Amniotic stem cell (primary cell): Measurements from ENCODE around the gene PLA2G2A.
A peak's percentile ranks its signal among the peaks of the same experiment; 100 is the strongest.
"Not testable (repeated sequence)": the region's sequence is repeated elsewhere in the genome, so short reads cannot be mapped to it uniquely, and the experiment has no call there.

ENCODE experiments used
- DNase-seq: peaks from one replicate; lab custom pipeline; 2025; lab: John Stamatoyannopoulos, UW

The PLA2G2A gene

GRCh38 chr1:19973616-19974015 lies 5.8 kb downstream of the PLA2G2A start:
- no peak for DNase-seq

- DNase-seq, result no peak
Observed at GRCh38 chr1:19971664-19972063, 7.8 kb downstream of the PLA2G2A start.

- DNase-seq, result no peak
Observed at GRCh38 chr1:19969898-19970660, 9.3 kb downstream of the PLA2G2A start.

GRCh38 chr1:19967808-19968207 lies 11.6 kb downstream of the PLA2G2A start:
- no peak for DNase-seq

- DNase-seq, result no peak
Observed at GRCh38 chr1:19964542-19964941, 14.9 kb downstream of the PLA2G2A start.

- no peak for DNase-seq
Observed at GRCh38 chr1:19963636-19964035, 15.8 kb downstream of the PLA2G2A start.

GRCh38 chr1:19960591-19960990 lies 18.8 kb downstream of the PLA2G2A start:
- no peak for DNase-seq

GRCh38 chr1:19957779-19958178 lies 21.6 kb downstream of the PLA2G2A start:
- no peak for DNase-seq

GRCh38 chr1:19955534-19956170 lies 23.8 kb downstream of the PLA2G2A start:
- DNase-seq, result no peak

- no peak for DNase-seq
Observed at GRCh38 chr1:19954059-19954458, 25.4 kb downstream of the PLA2G2A start.

GRCh38 chr1:19949016-19949415 lies 30.4 kb downstream of the PLA2G2A start:
- DNase-seq, result peak; percentile 61

GRCh38 chr1:19946971-19947370 lies 32.4 kb downstream of the PLA2G2A start:
- no peak for DNase-seq

- no peak for DNase-seq
Observed at GRCh38 chr1:19946331-19946751, 33.1 kb downstream of the PLA2G2A start.

- no peak for DNase-seq
Observed at GRCh38 chr1:19945914-19946313, 33.5 kb downstream of the PLA2G2A start.

- DNase-seq, result no peak
Observed at GRCh38 chr1:19942657-19943056, 36.8 kb downstream of the PLA2G2A start.

GRCh38 chr1:19942088-19942487 lies 37.3 kb downstream of the PLA2G2A start:
- DNase-seq, result no peak

- DNase-seq, result no peak
Observed at GRCh38 chr1:19941206-19941568, 38.2 kb downstream of the PLA2G2A start.

- DNase-seq, result no peak
Observed at GRCh38 chr1:19940486-19941205, 38.8 kb downstream of the PLA2G2A start.

GRCh38 chr1:19938472-19938871 lies 40.9 kb downstream of the PLA2G2A start:
- no peak for DNase-seq

- no peak for DNase-seq
Observed at GRCh38 chr1:19936061-19936750, 43.2 kb downstream of the PLA2G2A start.

- DNase-seq, result no peak
Observed at GRCh38 chr1:19934336-19934735, 45.1 kb downstream of the PLA2G2A start.

- no peak for DNase-seq
Observed at GRCh38 chr1:19932866-19933265, 46.6 kb downstream of the PLA2G2A start.

GRCh38 chr1:19927130-19927421 lies 52.3 kb downstream of the PLA2G2A start:
- not testable (repeated sequence) for DNase-seq
